GM23338 (cell line): Measurements from ENCODE around the gene CWC22. TPM values are rescaled to one million over a fixed set of nuclear protein-coding genes. Genes with fewer than 3 reads are reported as not detected.

Experiments used
- ATAC-seq: fragments of 200-7000 bp; cut with Tn5 transposase; 3 replicates; pipeline ENCODE4 v1.9.1; 2020
- DNase-seq: peaks from one replicate; pipeline ENCODE4 v3.0.0-alpha.2; 2015; ENCODE audit warnings: low spot score
- H2AFZ ChIP-seq: fragments of 200-600 bp; sonication (generic); 2 replicates; pipeline ENCODE4 v1.8.0; 2016; ENCODE audit warnings: antibody characterized with exemption, mild to moderate bottlenecking, moderate library complexity
- H3F3A ChIP-seq: fragments of 200-600 bp; sonication (generic); replicated peaks from 2 replicates; pipeline ENCODE4 v1.8.0; 2017; ENCODE audit warnings: antibody characterized with exemption, mixed run types, low read depth
- H3K27ac ChIP-seq: fragments of 200-600 bp; sonication (generic); 2 replicates; pipeline ENCODE4 v1.6.1; 2016; ENCODE audit warnings: low read depth
- H3K27me3 ChIP-seq: fragments of 200-600 bp; sonication (generic); 2 replicates; pipeline ENCODE4 v1.8.0; 2016; ENCODE audit warnings: mild to moderate bottlenecking, mixed run types, moderate library complexity; ENCODE audit not compliant: insufficient read depth
- H3K36me3 ChIP-seq: fragments of 200-600 bp; sonication (generic); 2 replicates; pipeline ENCODE4 v1.8.0; 2016; ENCODE audit warnings: mild to moderate bottlenecking; ENCODE audit not compliant: insufficient read depth
- H3K4me1 ChIP-seq: fragments of 200-600 bp; sonication (generic); 2 replicates; pipeline ENCODE4 v1.8.0; 2016; ENCODE audit warnings: mild to moderate bottlenecking, moderate library complexity; ENCODE audit not compliant: insufficient read depth
- H3K4me2 ChIP-seq: fragments of 200-600 bp; sonication (generic); 2 replicates; pipeline ENCODE4 v1.7.1; 2017; ENCODE audit warnings: mixed run types
- H3K4me3 ChIP-seq: fragments of 200-600 bp; sonication (generic); 2 replicates; pipeline ENCODE4 v1.6.1; 2016; ENCODE audit warnings: mixed run types
- H3K79me2 ChIP-seq: fragments of 200-600 bp; sonication (generic); replicated peaks from 2 replicates; pipeline ENCODE4 v1.8.0; 2017; ENCODE audit warnings: mild to moderate bottlenecking; ENCODE audit not compliant: insufficient read depth
- H3K9me2 ChIP-seq: fragments of 200-600 bp; sonication (generic); 2 replicates; pipeline ENCODE4 v1.8.0; 2017; ENCODE audit not compliant: insufficient read depth
- H4K20me1 ChIP-seq: fragments of 200-600 bp; sonication (generic); replicated peaks from 2 replicates; pipeline ENCODE4 v1.8.0; 2017; ENCODE audit warnings: mild to moderate bottlenecking; ENCODE audit not compliant: insufficient read depth
- H3K27ac Mint-ChIP-seq: 2 replicates; pipeline ENCODE4 v1.8.0; 2020; ENCODE audit warnings: inconsistent platforms, mild to moderate bottlenecking, moderate library complexity, mixed read lengths
- H3K27me3 Mint-ChIP-seq: 3 replicates; pipeline ENCODE4 v1.8.0; 2022; ENCODE audit warnings: low read depth, mild to moderate bottlenecking, moderate library complexity, mixed read lengths, inconsistent platforms; ENCODE audit not compliant: insufficient read depth, poor library complexity
- H3K36me3 Mint-ChIP-seq: 3 replicates; pipeline ENCODE4 v1.8.0; 2021; ENCODE audit warnings: low read depth, mild to moderate bottlenecking, inconsistent platforms, moderate library complexity, mixed read lengths
- H3K4me1 Mint-ChIP-seq: 3 replicates; pipeline ENCODE4 v1.8.0; 2020; ENCODE audit warnings: mild to moderate bottlenecking, inconsistent platforms, mixed read lengths
- H3K4me3 Mint-ChIP-seq: 3 replicates; pipeline ENCODE4 v1.8.0; 2021; ENCODE audit warnings: moderate library complexity, mild to moderate bottlenecking, inconsistent platforms, mixed read lengths
- H3K9me3 Mint-ChIP-seq: 3 replicates; pipeline ENCODE4 v1.8.0; 2020; ENCODE audit warnings: moderate library complexity, mild to moderate bottlenecking, inconsistent platforms, mixed read lengths
- CREB1 ChIP-seq: fragments of 250-450 bp; sonication (Bioruptor Pico); IDR thresholded peaks from 2 replicates; pipeline ENCODE4 v1.5.0; 2020; ENCODE audit warnings: low read depth, mild to moderate bottlenecking, moderate library complexity
- EZH2 ChIP-seq: fragments of 200-600 bp; sonication (generic); IDR thresholded peaks from one replicate; pipeline ENCODE4 v1.8.0; 2017; ENCODE audit warnings: antibody characterized with exemption, mild to moderate bottlenecking, low read depth; ENCODE audit not compliant: unreplicated experiment
- EZH2phosphoT487 ChIP-seq: fragments of 200-600 bp; sonication (generic); IDR thresholded peaks from one replicate; pipeline ENCODE4 v1.8.1; 2018; ENCODE audit warnings: antibody characterized with exemption; ENCODE audit not compliant: unreplicated experiment
- JUNB ChIP-seq: IDR thresholded peaks from one replicate; pipeline ENCODE4 v1.6.1; 2016; ENCODE audit warnings: antibody characterized with exemption; ENCODE audit not compliant: unreplicated experiment
- NANOG ChIP-seq: IDR thresholded peaks from 2 replicates; pipeline ENCODE4 v1.6.1; 2016; ENCODE audit warnings: antibody characterized with exemption, borderline replicate concordance
- STAT1 ChIP-seq: IDR thresholded peaks from one replicate; pipeline ENCODE4 v1.6.1; 2016; ENCODE audit warnings: antibody characterized with exemption; ENCODE audit not compliant: unreplicated experiment
- ZNF114 ChIP-seq: fragments of 250-450 bp; sonication (Bioruptor Pico); IDR thresholded peaks from 2 replicates; pipeline ENCODE4 v1.5.0; 2020; ENCODE audit warnings: mild to moderate bottlenecking, moderate library complexity
- ZNF331 ChIP-seq: fragments of 250-450 bp; sonication (Bioruptor Pico); IDR thresholded peaks from 2 replicates; pipeline ENCODE4 v1.5.0; 2020; ENCODE audit warnings: low read depth, mild to moderate bottlenecking, moderate library complexity
- polyA plus RNA-seq: library from polyadenylated mRNA; unstranded; fragments of >200 nt; fragmentation: Nextera tagmentation; extraction: Ambion mirVana; gene quantifications from 2 replicates; pipeline ENCODE4 v1.2.1, GENCODE V29; 2016
- total RNA-seq: library from RNA; depleted of rRNA; stranded (reverse); fragments of >200 nt; shearing (Covaris generic); gene quantifications from 2 replicates; pipeline ENCODE4 v1.2.3, GENCODE V29; 2014
- TF ChIP-seq, protein P1 (sequence below), 2 experiments: fragments of 200-600 bp in 1 of 2; sonication (generic) in 1 of 2; conservative IDR thresholded peaks; 2 replicates each; pipeline versions ENCODE4 v1.5.1 to v1.6.1; 2016 to 2017; ENCODE audit warnings: antibody characterized with exemption in 2 of 2, low read depth in 2 of 2, mild to moderate bottlenecking in 2 of 2, moderate library complexity in 1 of 2
- TF ChIP-seq, protein P2 (sequence below): IDR thresholded peaks from 2 replicates; pipeline ENCODE4 v1.6.1; 2016; ENCODE audit warnings: antibody characterized with exemption
- TF ChIP-seq, protein P3 (sequence below): fragments of 250-450 bp; sonication (Bioruptor Pico); IDR thresholded peaks from 2 replicates; pipeline ENCODE4 v1.5.0; 2020; ENCODE audit warnings: mild to moderate bottlenecking, moderate library complexity

The CWC22 gene
- total and polyA plus RNA-seq, 2 experiments from 2014 or later = 36.0 to 38.3 TPM

DNA sequence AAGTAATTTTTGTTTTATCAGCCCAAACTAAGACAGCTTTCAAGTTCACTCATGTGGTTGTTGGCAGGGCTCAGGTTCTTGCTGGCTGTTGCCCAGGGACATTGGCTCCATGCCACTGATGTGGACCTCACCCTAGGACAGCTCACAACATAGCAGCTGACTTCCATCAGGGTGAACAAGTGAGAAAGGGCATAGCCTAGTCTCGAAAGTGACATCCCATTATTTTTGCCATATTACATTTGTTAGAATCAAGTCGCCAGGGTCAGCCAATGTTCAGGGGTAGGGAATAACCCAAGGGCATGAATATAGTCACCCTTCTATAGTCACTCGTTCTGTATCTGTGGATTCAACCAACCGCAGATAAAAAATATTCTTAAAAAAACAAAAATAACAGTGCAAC lies 10.7 kb upstream of the CWC22 start (continued):
- TF ChIP-seq, protein P1, sequence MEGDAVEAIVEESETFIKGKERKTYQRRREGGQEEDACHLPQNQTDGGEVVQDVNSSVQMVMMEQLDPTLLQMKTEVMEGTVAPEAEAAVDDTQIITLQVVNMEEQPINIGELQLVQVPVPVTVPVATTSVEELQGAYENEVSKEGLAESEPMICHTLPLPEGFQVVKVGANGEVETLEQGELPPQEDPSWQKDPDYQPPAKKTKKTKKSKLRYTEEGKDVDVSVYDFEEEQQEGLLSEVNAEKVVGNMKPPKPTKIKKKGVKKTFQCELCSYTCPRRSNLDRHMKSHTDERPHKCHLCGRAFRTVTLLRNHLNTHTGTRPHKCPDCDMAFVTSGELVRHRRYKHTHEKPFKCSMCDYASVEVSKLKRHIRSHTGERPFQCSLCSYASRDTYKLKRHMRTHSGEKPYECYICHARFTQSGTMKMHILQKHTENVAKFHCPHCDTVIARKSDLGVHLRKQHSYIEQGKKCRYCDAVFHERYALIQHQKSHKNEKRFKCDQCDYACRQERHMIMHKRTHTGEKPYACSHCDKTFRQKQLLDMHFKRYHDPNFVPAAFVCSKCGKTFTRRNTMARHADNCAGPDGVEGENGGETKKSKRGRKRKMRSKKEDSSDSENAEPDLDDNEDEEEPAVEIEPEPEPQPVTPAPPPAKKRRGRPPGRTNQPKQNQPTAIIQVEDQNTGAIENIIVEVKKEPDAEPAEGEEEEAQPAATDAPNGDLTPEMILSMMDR (conservative IDR thresholded peaks at IDR 0.05; ENCODE audit: low read depth in 2 of 2) = no peak
- TF ChIP-seq EZH2phosphoT487 (no peak), STAT1 (no peak), CREB1 (CRISPR knock-in tag) (no peak), NANOG (no peak), EZH2 (no peak)
- TF ChIP-seq, protein P2, sequence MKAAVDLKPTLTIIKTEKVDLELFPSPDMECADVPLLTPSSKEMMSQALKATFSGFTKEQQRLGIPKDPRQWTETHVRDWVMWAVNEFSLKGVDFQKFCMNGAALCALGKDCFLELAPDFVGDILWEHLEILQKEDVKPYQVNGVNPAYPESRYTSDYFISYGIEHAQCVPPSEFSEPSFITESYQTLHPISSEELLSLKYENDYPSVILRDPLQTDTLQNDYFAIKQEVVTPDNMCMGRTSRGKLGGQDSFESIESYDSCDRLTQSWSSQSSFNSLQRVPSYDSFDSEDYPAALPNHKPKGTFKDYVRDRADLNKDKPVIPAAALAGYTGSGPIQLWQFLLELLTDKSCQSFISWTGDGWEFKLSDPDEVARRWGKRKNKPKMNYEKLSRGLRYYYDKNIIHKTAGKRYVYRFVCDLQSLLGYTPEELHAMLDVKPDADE = no peak

GRCh38 chr2:180016937-180017336 lies 9.8 kb upstream of the CWC22 start:
- H3K4me2 ChIP-seq = no peak overlapping the region
- no peaks in the 10 kb centered on the region for H3K4me1 ChIP-seq
- peaks cover 2% of the 10 kb centered on the region; the same call in 1 of the 3 replicates for H3K9me3 Mint-ChIP-seq
- TF ChIP-seq CREB1 (CRISPR knock-in tag) (no peak), JUNB (no peak), NANOG (no peak), ZNF331 (CRISPR knock-in tag) (no peak), STAT1 (no peak), ZNF114 (CRISPR knock-in tag) (no peak), EZH2phosphoT487 (no peak)
- TF ChIP-seq, protein P3, sequence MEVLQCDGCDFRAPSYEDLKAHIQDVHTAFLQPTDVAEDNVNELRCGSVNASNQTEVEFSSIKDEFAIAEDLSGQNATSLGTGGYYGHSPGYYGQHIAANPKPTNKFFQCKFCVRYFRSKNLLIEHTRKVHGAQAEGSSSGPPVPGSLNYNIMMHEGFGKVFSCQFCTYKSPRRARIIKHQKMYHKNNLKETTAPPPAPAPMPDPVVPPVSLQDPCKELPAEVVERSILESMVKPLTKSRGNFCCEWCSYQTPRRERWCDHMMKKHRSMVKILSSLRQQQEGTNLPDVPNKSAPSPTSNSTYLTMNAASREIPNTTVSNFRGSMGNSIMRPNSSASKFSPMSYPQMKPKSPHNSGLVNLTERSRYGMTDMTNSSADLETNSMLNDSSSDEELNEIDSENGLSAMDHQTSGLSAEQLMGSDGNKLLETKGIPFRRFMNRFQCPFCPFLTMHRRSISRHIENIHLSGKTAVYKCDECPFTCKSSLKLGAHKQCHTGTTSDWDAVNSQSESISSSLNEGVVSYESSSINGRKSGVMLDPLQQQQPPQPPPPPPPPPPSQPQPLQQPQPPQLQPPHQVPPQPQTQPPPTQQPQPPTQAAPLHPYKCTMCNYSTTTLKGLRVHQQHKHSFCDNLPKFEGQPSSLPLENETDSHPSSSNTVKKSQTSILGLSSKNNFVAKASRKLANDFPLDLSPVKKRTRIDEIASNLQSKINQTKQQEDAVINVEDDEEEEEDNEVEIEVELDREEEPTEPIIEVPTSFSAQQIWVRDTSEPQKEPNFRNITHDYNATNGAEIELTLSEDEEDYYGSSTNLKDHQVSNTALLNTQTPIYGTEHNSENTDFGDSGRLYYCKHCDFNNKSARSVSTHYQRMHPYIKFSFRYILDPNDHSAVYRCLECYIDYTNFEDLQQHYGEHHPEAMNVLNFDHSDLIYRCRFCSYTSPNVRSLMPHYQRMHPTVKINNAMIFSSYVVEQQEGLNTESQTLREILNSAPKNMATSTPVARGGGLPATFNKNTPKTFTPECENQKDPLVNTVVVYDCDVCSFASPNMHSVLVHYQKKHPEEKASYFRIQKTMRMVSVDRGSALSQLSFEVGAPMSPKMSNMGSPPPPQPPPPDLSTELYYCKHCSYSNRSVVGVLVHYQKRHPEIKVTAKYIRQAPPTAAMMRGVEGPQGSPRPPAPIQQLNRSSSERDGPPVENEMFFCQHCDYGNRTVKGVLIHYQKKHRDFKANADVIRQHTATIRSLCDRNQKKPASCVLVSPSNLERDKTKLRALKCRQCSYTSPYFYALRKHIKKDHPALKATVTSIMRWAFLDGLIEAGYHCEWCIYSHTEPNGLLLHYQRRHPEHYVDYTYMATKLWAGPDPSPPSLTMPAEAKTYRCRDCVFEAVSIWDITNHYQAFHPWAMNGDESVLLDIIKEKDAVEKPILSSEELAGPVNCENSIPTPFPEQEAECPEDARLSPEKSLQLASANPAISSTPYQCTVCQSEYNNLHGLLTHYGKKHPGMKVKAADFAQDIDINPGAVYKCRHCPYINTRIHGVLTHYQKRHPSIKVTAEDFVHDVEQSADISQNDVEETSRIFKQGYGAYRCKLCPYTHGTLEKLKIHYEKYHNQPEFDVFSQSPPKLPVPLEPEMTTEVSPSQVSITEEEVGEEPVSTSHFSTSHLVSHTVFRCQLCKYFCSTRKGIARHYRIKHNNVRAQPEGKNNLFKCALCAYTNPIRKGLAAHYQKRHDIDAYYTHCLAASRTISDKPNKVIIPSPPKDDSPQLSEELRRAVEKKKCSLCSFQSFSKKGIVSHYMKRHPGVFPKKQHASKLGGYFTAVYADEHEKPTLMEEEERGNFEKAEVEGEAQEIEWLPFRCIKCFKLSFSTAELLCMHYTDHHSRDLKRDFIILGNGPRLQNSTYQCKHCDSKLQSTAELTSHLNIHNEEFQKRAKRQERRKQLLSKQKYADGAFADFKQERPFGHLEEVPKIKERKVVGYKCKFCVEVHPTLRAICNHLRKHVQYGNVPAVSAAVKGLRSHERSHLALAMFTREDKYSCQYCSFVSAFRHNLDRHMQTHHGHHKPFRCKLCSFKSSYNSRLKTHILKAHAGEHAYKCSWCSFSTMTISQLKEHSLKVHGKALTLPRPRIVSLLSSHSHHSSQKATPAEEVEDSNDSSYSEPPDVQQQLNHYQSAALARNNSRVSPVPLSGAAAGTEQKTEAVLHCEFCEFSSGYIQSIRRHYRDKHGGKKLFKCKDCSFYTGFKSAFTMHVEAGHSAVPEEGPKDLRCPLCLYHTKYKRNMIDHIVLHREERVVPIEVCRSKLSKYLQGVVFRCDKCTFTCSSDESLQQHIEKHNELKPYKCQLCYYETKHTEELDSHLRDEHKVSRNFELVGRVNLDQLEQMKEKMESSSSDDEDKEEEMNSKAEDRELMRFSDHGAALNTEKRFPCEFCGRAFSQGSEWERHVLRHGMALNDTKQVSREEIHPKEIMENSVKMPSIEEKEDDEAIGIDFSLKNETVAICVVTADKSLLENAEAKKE (CRISPR knock-in tag) = no peak
- TF ChIP-seq, protein P2 = no peak
- TF ChIP-seq, protein P1 (conservative IDR thresholded peaks at IDR 0.05; ENCODE audit: low read depth in 2 of 2) = no peak

More at GRCh38 chr2:180016937-180017336, 9.8 kb upstream of the CWC22 start:
- no peaks in the 10 kb centered on the region for H3K36me3 Mint-ChIP-seq
- no peaks in the 10 kb centered on the region for H3K36me3 ChIP-seq
- no peak for DNase-seq
- no peaks in the 10 kb centered on the region for H4K20me1 ChIP-seq
- no peaks in the 10 kb centered on the region for H3K27me3 Mint-ChIP-seq
- no peak for ATAC-seq
- no peak overlapping the region for H2AFZ ChIP-seq
- no peak overlapping the region for H3K27ac Mint-ChIP-seq
- no peaks in the 10 kb centered on the region for H3K9me2 ChIP-seq
- H3K27me3 ChIP-seq = no peaks in the 10 kb centered on the region
- no peaks in the 10 kb centered on the region for H3K4me1 Mint-ChIP-seq
- no peak overlapping the region for H3K27ac ChIP-seq
- no peaks in the 10 kb centered on the region for H3F3A ChIP-seq
- H3K4me3 ChIP-seq = no peak overlapping the region
- H3K4me3 Mint-ChIP-seq = no peak overlapping the region
- no peaks in the 10 kb centered on the region for H3K79me2 ChIP-seq
